K562 (cell line): Measurements from ENCODE around the gene TNFRSF18. TPM values are rescaled to one million over a fixed set of nuclear protein-coding genes. Genes with fewer than 3 reads are reported as not detected.

Experiments
- CAMTA2 ChIP-seq: fragments of 250-450 bp; sonication (Bioruptor Pico); conservative IDR thresholded peaks from 2 replicates; pipeline ENCODE4 v1.5.1; 2022
- CCAR2 ChIP-seq: fragments of 200-400 bp; formaldehyde crosslinking; IDR thresholded peaks from 2 replicates; pipeline ENCODE4 v1.6.1; 2017; ENCODE audit warnings: mild to moderate bottlenecking, low read depth, low read length
- CTBP1 ChIP-seq: fragments of 450-650 bp; IDR thresholded peaks from 2 replicates; pipeline ENCODE4 v1.6.1; 2016; ENCODE audit warnings: borderline replicate concordance
- DNMT1 ChIP-seq: fragments of 450-650 bp; IDR thresholded peaks from 2 replicates; pipeline ENCODE4 v1.6.1; 2016; ENCODE audit warnings: antibody characterized with exemption, mild to moderate bottlenecking
- ETV1 ChIP-seq: fragments of 450-650 bp; conservative IDR thresholded peaks from 2 replicates; pipeline ENCODE4 v1.6.1; 2016; ENCODE audit warnings: missing genetic modification characterization, control low read depth, low read depth, missing compliant biosample characterization
- EZH2 ChIP-seq: IDR thresholded peaks from 2 replicates; pipeline ENCODE4 v1.6.1; 2012; ENCODE audit warnings: low read depth, mild to moderate bottlenecking, inconsistent platforms, low read length, borderline replicate concordance
- GTF2B ChIP-seq: IDR thresholded peaks from 2 replicates; pipeline ENCODE4 v1.6.1; 2011; ENCODE audit not compliant: insufficient read length; ENCODE audit errors: extremely low read depth
- HMG20B ChIP-seq: fragments of 250-450 bp; sonication (Bioruptor Pico); IDR thresholded peaks from 2 replicates; pipeline ENCODE4 v1.5.0; 2021; ENCODE audit warnings: mild to moderate bottlenecking
- KAT2B ChIP-seq: IDR thresholded peaks from one replicate; pipeline ENCODE4 v1.6.1; 2012; ENCODE audit warnings: low read depth, mild to moderate bottlenecking, control low read depth, inconsistent platforms, low read length, moderate library complexity
- NFIX ChIP-seq: fragments of 250-450 bp; sonication (Bioruptor Pico); IDR thresholded peaks from 2 replicates; pipeline ENCODE4 v1.4.0; 2020; ENCODE audit warnings: low read depth, mild to moderate bottlenecking, moderate library complexity
- NFRKB ChIP-seq: fragments of 450-650 bp; IDR thresholded peaks from 2 replicates; pipeline ENCODE4 v1.6.1; 2016; ENCODE audit warnings: low read depth
- POLR2H ChIP-seq: IDR thresholded peaks from 2 replicates; pipeline ENCODE4 v1.6.1; 2016; ENCODE audit warnings: missing genetic modification characterization, low read depth, mild to moderate bottlenecking, control low read depth, missing compliant biosample characterization, moderate library complexity
- RBFOX2 ChIP-seq: fragments of 200-400 bp; formaldehyde crosslinking; IDR thresholded peaks from 2 replicates; pipeline ENCODE4 v1.6.1; 2017; ENCODE audit warnings: low read depth, mild to moderate bottlenecking, low read length, moderate library complexity
- SRF ChIP-seq, 2 experiments: fragments of 250-450, 450-650 bp in 1 of 2; sonication (Bioruptor Pico) in 1 of 2; sonication (generic) in 1 of 2; formaldehyde crosslinking; IDR thresholded peaks; 2 replicates each; pipeline versions ENCODE4 v1.5.0 to v1.5.1; 2020 to 2022; ENCODE audit warnings: mild to moderate bottlenecking in 1 of 2, missing genetic modification reagents in 1 of 2
- SRSF9 ChIP-seq: fragments of 200-400 bp; formaldehyde crosslinking; IDR thresholded peaks from 2 replicates; pipeline ENCODE4 v1.6.1; 2017; ENCODE audit warnings: low read depth, low read length, borderline replicate concordance
- TAF15 ChIP-seq: fragments of 200-400 bp; formaldehyde crosslinking; IDR thresholded peaks from 2 replicates; pipeline ENCODE4 v1.6.1; 2017; ENCODE audit warnings: mild to moderate bottlenecking, low read depth, low read length, moderate library complexity
- TAF9B ChIP-seq: fragments of 450-650 bp; IDR thresholded peaks from 2 replicates; pipeline ENCODE4 v1.6.1; 2018; ENCODE audit warnings: mild to moderate bottlenecking; ENCODE audit not compliant: partially characterized antibody
- TCFL5 ChIP-seq: fragments of 250-450 bp; sonication (Bioruptor Pico); conservative IDR thresholded peaks from 2 replicates; pipeline ENCODE4 v1.6.1; 2021; ENCODE audit warnings: mild to moderate bottlenecking, moderate library complexity, matching md5 sums
- U2AF2 ChIP-seq: fragments of 200-400 bp; formaldehyde crosslinking; optimal IDR thresholded peaks from 2 replicates; pipeline ENCODE3; 2017; ENCODE audit warnings: low read depth, mild to moderate bottlenecking, low read length
- XRCC3 ChIP-seq: fragments of 450-650 bp; IDR thresholded peaks from 2 replicates; pipeline ENCODE4 v1.6.1; 2017; ENCODE audit warnings: mild to moderate bottlenecking, moderate library complexity
- ZC3H11A ChIP-seq: IDR thresholded peaks from 2 replicates; pipeline ENCODE4 v1.6.1; 2012; ENCODE audit warnings: low read depth, low read length, improper control_type of control experiment
- ZNF24 ChIP-seq: fragments of 450-650 bp; IDR thresholded peaks from 2 replicates; pipeline ENCODE4 v1.6.1; 2016
- ZNF583 ChIP-seq: fragments of 250-450 bp; sonication (Bioruptor Pico); IDR thresholded peaks from 2 replicates; pipeline ENCODE4 v1.4.0; 2020
- ZNF77 ChIP-seq: fragments of 250-450 bp; sonication (Bioruptor Pico); IDR thresholded peaks from 2 replicates; pipeline ENCODE4 v1.5.0; 2020
- ZNF785 ChIP-seq: fragments of 250-450 bp; sonication (Bioruptor Pico); IDR thresholded peaks from 2 replicates; pipeline ENCODE4 v1.4.0; 2020; ENCODE audit warnings: mild to moderate bottlenecking
- polyA plus RNA-seq, 8 experiments: library from polyadenylated mRNA; depleted of rRNA in 4 of 8; stranded (reverse) in 5 of 8; unstranded in 3 of 8; fragments of >200 nt; fragmentation: Nextera tagmentation in 2 of 8; fragmentation: Illumina TruSeq in 1 of 8; extraction: Ambion mirVana in 2 of 8; extraction: Trizol in 1 of 8; gene quantifications; 2 replicates each; pipeline versions ENCODE4 v1.2.1 to v1.2.3, GENCODE V29; 2011 to 2014; ENCODE audit warnings: inconsistent platforms in 1 of 8, missing spikeins in 1 of 8
- total RNA-seq, 7 experiments: library from RNA; depleted of rRNA in 6 of 7; stranded (reverse); fragments of >200 nt in 6 of 7; fragmentation: Illumina TruSeq in 2 of 7; extraction: Trizol in 2 of 7; gene quantifications; 2 replicates each; pipeline versions ENCODE4 v1.2.1 to v1.2.3, GENCODE V29; 2011 to 2021; ENCODE audit warnings: low replicate concordance in 1 of 7
- TF ChIP-seq, protein P1 (sequence below): fragments of 450-650 bp; IDR thresholded peaks from 2 replicates; pipeline ENCODE4 v1.6.1; 2016; ENCODE audit warnings: low read depth, mild to moderate bottlenecking, moderate library complexity
- TF ChIP-seq, protein P2 (sequence below), 2 experiments: fragments of 450-650 bp; IDR thresholded peaks; 2 replicates each; pipeline ENCODE4 v1.6.1; 2018; ENCODE audit warnings: mild to moderate bottlenecking in 2 of 2, low read depth in 1 of 2; ENCODE audit not compliant: partially characterized antibody in 2 of 2

Gene TNFRSF18
- total and polyA plus RNA-seq, 9 of the 15 experiments (the other 6 are each of a cell fraction or from before 2014, with no cell fraction given), result 0.24 to 0.27 TPM; not detected in 7

DNA sequence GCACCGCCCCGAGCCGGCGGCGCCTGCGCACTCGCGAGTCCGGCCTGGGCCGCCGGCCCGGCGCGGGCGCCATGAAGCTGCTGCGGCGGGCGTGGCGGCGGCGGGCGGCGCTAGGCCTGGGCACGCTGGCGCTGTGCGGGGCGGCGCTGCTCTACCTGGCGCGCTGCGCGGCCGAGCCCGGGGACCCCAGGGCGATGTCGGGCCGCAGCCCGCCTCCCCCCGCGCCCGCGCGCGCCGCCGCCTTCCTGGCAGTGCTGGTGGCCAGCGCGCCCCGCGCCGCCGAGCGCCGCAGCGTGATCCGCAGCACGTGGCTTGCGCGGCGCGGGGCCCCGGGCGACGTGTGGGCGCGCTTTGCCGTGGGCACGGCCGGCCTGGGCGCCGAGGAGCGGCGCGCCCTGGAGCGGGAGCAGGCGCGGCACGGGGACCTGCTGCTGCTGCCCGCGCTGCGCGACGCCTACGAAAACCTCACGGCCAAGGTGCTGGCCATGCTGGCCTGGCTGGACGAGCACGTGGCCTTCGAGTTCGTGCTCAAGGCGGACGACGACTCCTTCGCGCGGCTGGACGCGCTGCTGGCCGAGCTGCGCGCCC is 25.9 kb upstream of the TNFRSF18 start, which contains the start of gene B3GALT6 (continued):
- TF ChIP-seq GTF2B (no peak), ZC3H11A (no peak), SRSF9 (no peak), NFIX (CRISPR knock-in tag) (no peak), ZNF77 (no peak), EZH2 (no peak), HMG20B (CRISPR knock-in tag) (no peak), DNMT1 (no peak), SRF (CRISPR knock-in tag; IDR thresholded peaks at IDR 0.05) (no peak), U2AF2 (no peak), TAF9B (no peak), ZNF583 (CRISPR knock-in tag) (peak; percentile 77; the same call in 1 of the 2 replicates), CCAR2 (no peak), ETV1 (tag) (no peak), ZNF785 (CRISPR knock-in tag) (no peak), TAF15 (no peak), CAMTA2 (CRISPR knock-in tag) (no peak), ZNF24 (no peak), CTBP1 (no peak; the same call in 1 of the 2 replicates), XRCC3 (no peak), NFRKB (no peak), RBFOX2 (no peak), KAT2B (no peak), TCFL5 (CRISPR knock-in tag) (no peak), POLR2H (no peak)
- TF ChIP-seq, protein P1, sequence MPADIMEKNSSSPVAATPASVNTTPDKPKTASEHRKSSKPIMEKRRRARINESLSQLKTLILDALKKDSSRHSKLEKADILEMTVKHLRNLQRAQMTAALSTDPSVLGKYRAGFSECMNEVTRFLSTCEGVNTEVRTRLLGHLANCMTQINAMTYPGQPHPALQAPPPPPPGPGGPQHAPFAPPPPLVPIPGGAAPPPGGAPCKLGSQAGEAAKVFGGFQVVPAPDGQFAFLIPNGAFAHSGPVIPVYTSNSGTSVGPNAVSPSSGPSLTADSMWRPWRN, result no peak
- TF ChIP-seq, protein P2, sequence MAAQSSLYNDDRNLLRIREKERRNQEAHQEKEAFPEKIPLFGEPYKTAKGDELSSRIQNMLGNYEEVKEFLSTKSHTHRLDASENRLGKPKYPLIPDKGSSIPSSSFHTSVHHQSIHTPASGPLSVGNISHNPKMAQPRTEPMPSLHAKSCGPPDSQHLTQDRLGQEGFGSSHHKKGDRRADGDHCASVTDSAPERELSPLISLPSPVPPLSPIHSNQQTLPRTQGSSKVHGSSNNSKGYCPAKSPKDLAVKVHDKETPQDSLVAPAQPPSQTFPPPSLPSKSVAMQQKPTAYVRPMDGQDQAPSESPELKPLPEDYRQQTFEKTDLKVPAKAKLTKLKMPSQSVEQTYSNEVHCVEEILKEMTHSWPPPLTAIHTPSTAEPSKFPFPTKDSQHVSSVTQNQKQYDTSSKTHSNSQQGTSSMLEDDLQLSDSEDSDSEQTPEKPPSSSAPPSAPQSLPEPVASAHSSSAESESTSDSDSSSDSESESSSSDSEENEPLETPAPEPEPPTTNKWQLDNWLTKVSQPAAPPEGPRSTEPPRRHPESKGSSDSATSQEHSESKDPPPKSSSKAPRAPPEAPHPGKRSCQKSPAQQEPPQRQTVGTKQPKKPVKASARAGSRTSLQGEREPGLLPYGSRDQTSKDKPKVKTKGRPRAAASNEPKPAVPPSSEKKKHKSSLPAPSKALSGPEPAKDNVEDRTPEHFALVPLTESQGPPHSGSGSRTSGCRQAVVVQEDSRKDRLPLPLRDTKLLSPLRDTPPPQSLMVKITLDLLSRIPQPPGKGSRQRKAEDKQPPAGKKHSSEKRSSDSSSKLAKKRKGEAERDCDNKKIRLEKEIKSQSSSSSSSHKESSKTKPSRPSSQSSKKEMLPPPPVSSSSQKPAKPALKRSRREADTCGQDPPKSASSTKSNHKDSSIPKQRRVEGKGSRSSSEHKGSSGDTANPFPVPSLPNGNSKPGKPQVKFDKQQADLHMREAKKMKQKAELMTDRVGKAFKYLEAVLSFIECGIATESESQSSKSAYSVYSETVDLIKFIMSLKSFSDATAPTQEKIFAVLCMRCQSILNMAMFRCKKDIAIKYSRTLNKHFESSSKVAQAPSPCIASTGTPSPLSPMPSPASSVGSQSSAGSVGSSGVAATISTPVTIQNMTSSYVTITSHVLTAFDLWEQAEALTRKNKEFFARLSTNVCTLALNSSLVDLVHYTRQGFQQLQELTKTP (IDR thresholded peaks at IDR 0.05; ENCODE audit: low read depth in 1 of 2, partially characterized antibody in 2 of 2), result no peak
